A549 (cell line): Measurements from ENCODE around the gene HCST. TPM values are rescaled to one million over a fixed set of nuclear protein-coding genes. Genes with fewer than 3 reads are reported as not detected.

Source experiments
- ATAC-seq, 2 experiments: fragments of 200-7000 bp in 1 of 2; fragments of >200 bp in 1 of 2; cut with Nextera tagmentation in 1 of 2; cut with Tn5 transposase in 1 of 2; 3 replicates each; pipeline versions ENCODE4 v1.8.0 to v1.9.1; 2018 to 2020; ENCODE audit warnings: mild to moderate bottlenecking in 1 of 2, moderate library complexity in 1 of 2
- CTCF ChIA-PET: fragments of 300-600 bp; sonication (Branson Sonifier 250); formaldehyde crosslinking; extraction: SDS; loops from one replicate; lab custom pipeline; 2021; ENCODE audit warnings: antibody characterized with exemption, inconsistent platforms; lab: Yijun Ruan, JAX
- POLR2A ChIA-PET: fragments of 350-600 bp; formaldehyde crosslinking; extraction: SDS; loops from one replicate; lab custom pipeline; 2021; ENCODE audit warnings: antibody characterized with exemption, inconsistent platforms; lab: Yijun Ruan, JAX
- DNase-seq, 2 experiments: peaks; one replicate each; pipeline versions ENCODE4 v3.0.0 to v3.0.0-alpha.2; 2011 to 2016; ENCODE audit warnings: low read depth in 1 of 2, low spot score in 1 of 2
- FAIRE-seq: peaks from 2 replicates; lab custom pipeline; 2011; peaks lifted over from hg19 to GRCh38; lab: Jason Lieb, UNC
- H3K27ac ChIP-seq, 2 experiments: fragments of >200 bp; sonication (Bioruptor Twin); formaldehyde crosslinking; 3 replicates each; pipeline ENCODE4 v1.5.1; 2016 to 2017
- H3K4me1 ChIP-seq: fragments of >200 bp; sonication (Bioruptor Twin); formaldehyde crosslinking; 3 replicates; pipeline ENCODE4 v1.6.1; 2016
- H3K4me2 ChIP-seq: fragments of >200 bp; sonication (Bioruptor Twin); formaldehyde crosslinking; 3 replicates; pipeline ENCODE4 v1.6.1; 2016
- H3K4me3 ChIP-seq: fragments of >200 bp; sonication (Bioruptor Twin); formaldehyde crosslinking; 3 replicates; pipeline ENCODE4 v1.5.1; 2016
- H3K9me3 ChIP-seq: fragments of >200 bp; sonication (Bioruptor Twin); formaldehyde crosslinking; 3 replicates; pipeline ENCODE4 v1.6.1; 2016
- CEBPB ChIP-seq, 2 experiments: fragments of >200 bp in 1 of 2; sonication (Bioruptor Twin) in 1 of 2; formaldehyde crosslinking in 1 of 2; IDR thresholded peaks; 2 replicates each; pipeline ENCODE4 v1.6.1; 2012 to 2016
- CHD2 ChIP-seq: fragments of 150-350 bp; IDR thresholded peaks from 2 replicates; pipeline ENCODE4 v1.6.1; 2014; ENCODE audit warnings: low read length; ENCODE audit not compliant: partially characterized antibody
- EHMT2 ChIP-seq: fragments of 200-600 bp; sonication (generic); IDR thresholded peaks from 2 replicates; pipeline ENCODE4 v1.6.1; 2016; ENCODE audit warnings: antibody characterized with exemption, low read depth, mild to moderate bottlenecking, moderate library complexity
- FOSB ChIP-seq: fragments of 250-450 bp; sonication (Bioruptor Pico); IDR thresholded peaks from 2 replicates; pipeline ENCODE4 v1.5.0; 2020; ENCODE audit warnings: mild to moderate bottlenecking, moderate library complexity
- FOSL2 ChIP-seq, 2 experiments: fragments of 450-650 bp in 1 of 2; fragments of >200 bp in 1 of 2; sonication (Bioruptor Twin) in 1 of 2; formaldehyde crosslinking; IDR thresholded peaks; 2 replicates each; pipeline versions ENCODE4 v1.5.0 to v1.6.1; 2016 to 2020; ENCODE audit warnings: mild to moderate bottlenecking in 1 of 2, moderate library complexity in 1 of 2
- HOXB5 ChIP-seq: fragments of 250-450 bp; sonication (Bioruptor Pico); IDR thresholded peaks from 2 replicates; pipeline ENCODE4 v1.5.0; 2020; ENCODE audit warnings: mild to moderate bottlenecking, moderate library complexity
- JUN ChIP-seq, 2 experiments: fragments of >200 bp; sonication (Bioruptor Twin); formaldehyde crosslinking; IDR thresholded peaks; 2 replicates in 1 of 2; 3 replicates in 1 of 2; pipeline ENCODE4 v1.6.1; 2016 to 2017
- JUNB ChIP-seq: fragments of >200 bp; sonication (Bioruptor Twin); formaldehyde crosslinking; IDR thresholded peaks from 2 replicates; pipeline ENCODE4 v1.6.1; 2016
- KDM5A ChIP-seq: fragments of 200-600 bp; sonication (generic); IDR thresholded peaks from 2 replicates; pipeline ENCODE4 v1.6.1; 2016; ENCODE audit warnings: antibody characterized with exemption, mild to moderate bottlenecking
- MAFK ChIP-seq: fragments of 450-650 bp; IDR thresholded peaks from 2 replicates; pipeline ENCODE4 v1.6.1; 2014; ENCODE audit not compliant: partially characterized antibody
- MAZ ChIP-seq: fragments of 150-350 bp; IDR thresholded peaks from 2 replicates; pipeline ENCODE4 v1.6.1; 2014; ENCODE audit warnings: antibody characterized with exemption, low read depth, low read length, borderline replicate concordance
- PHF8 ChIP-seq: fragments of 200-600 bp; sonication (generic); IDR thresholded peaks from 2 replicates; pipeline ENCODE4 v1.6.1; 2016; ENCODE audit warnings: low read depth, mild to moderate bottlenecking, antibody characterized with exemption, moderate library complexity, borderline replicate concordance
- POLR2AphosphoS2 ChIP-seq: conservative IDR thresholded peaks from 2 replicates; pipeline ENCODE4 v1.6.1; 2012; ENCODE audit warnings: low read length, improper control_type of control experiment, inconsistent platforms
- SMC3 ChIP-seq: fragments of >200 bp; sonication (Bioruptor Twin); formaldehyde crosslinking; IDR thresholded peaks from 3 replicates; pipeline ENCODE4 v1.6.1; 2018; ENCODE audit warnings: inconsistent platforms
- ZFP36 ChIP-seq: fragments of 450-650 bp; IDR thresholded peaks from 2 replicates; pipeline ENCODE4 v1.6.1; 2014; ENCODE audit warnings: borderline replicate concordance; ENCODE audit not compliant: partially characterized antibody
- ZNF302 ChIP-seq: fragments of 250-450 bp; sonication (Bioruptor Pico); IDR thresholded peaks from 2 replicates; pipeline ENCODE4 v1.9.0; 2021; ENCODE audit warnings: inconsistent platforms, mild to moderate bottlenecking, moderate library complexity
- WGBS: methylation state at CpG from one replicate; pipeline ENCODE4 v1.1.6; 2017; ENCODE audit errors: missing lambda C conversion rate; 5-methylcytosine and 5-hydroxymethylcytosine counted together
- polyA plus RNA-seq, 4 experiments: library from polyadenylated mRNA; depleted of rRNA in 3 of 4; stranded (reverse); fragments of >200 nt; fragmentation: RNase III in 1 of 4; extraction: RNeasy Plus Mini Kit Qiagen cat#74134 plus additional on column Dnase treatment in 1 of 4; gene quantifications; 2 replicates in 3 of 4; 3 replicates in 1 of 4; pipeline ENCODE4 v1.2.3, GENCODE V29; 2011 to 2017
- TF ChIP-seq, protein P1 (sequence below): fragments of >200 bp; sonication (Bioruptor Twin); formaldehyde crosslinking; IDR thresholded peaks from 3 replicates; pipeline ENCODE4 v1.6.1; 2016
- TF ChIP-seq, protein P2 (sequence below): fragments of >200 bp; sonication (Bioruptor Twin); formaldehyde crosslinking; IDR thresholded peaks from 3 replicates; pipeline ENCODE4 v1.5.1; 2016
- TF ChIP-seq, protein P3 (sequence below): fragments of >200 bp; sonication (Bioruptor Twin); formaldehyde crosslinking; IDR thresholded peaks from 2 replicates; pipeline ENCODE4 v1.6.1; 2016

The HCST gene
- polyA plus RNA-seq, 2 of the 4 experiments (the other 2 are of a cell fraction), result 0.49 TPM; not detected in 1

DNA sequence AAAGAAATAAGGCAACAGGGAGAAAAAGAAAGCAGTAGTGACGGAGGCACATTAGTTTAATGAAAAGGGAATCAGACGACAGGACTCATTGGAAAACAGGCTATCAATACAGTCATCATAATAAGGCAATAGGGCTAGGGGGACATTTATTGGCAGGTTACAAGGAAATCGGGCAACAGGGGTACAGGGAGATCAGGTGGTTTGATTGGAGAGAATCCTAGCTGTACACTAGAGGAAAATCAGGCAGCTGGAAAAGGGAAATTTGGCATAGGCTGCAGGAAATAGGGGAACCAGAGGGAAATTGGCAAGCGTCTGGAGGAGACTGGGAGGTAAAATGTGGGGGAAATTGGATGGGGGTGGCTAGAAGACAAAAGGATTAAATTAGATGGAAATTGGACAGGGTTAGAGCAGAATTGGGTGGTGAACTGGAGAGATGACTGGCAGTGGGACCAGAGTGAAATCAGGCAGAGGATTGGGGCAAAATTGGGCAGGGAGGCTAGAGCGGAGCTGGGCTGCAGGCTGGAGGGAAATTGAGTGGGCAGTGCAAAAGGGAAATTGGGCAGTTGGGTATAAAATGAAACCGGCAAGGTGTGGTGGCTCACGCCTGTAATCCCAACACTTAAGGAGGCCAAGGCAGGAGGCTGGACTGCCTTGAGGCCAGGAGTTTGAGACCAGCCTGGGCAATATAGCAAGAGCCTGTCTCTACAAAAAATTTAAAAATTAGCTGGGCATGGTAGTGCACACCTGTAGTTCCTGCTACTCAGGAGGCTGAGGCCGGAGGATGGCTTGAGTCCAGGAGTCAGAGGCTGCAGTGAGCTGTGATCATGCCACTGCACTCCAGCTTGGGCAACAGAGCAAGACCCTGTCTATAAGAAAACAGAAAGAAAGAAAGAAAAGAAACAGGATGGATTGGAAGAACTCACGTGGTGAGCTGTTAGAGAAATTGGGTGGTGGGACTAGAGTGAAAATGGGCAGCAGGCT is 41.3 kb downstream of the HCST start:
- FAIRE-seq (peak; percentile 36), DNase-seq (no peak), ATAC-seq (no peak)
- Histone ChIP-seq H3K27ac (no peak overlapping the region), H3K4me1 (no peaks in the 10 kb centered on the region), H3K9me3 (no peaks in the 10 kb centered on the region), H3K4me3 (no peak overlapping the region), H3K4me2 (no peak overlapping the region)
- CTCF ChIA-PET, result interaction anchor here (1.2 kb wide), 1 partner anchor 62 kb away, joined by 5 read pairs; no protein-coding TSS in a partner anchor
- no peak for TF ChIP-seq CEBPB (IDR thresholded peaks at IDR 0.05)
- no peak for TF ChIP-seq FOSL2 (IDR thresholded peaks at IDR 0.05)
- TF ChIP-seq FOSL2 (CRISPR knock-in tag; IDR thresholded peaks at IDR 0.05), result no peak
- TF ChIP-seq HOXB5 (CRISPR knock-in tag), result no peak
- TF ChIP-seq MAZ, result no peak
- no peak for TF ChIP-seq FOSB (CRISPR knock-in tag)
- TF ChIP-seq JUNB, result no peak
- POLR2A ChIA-PET, result interaction anchor here (1.1 kb wide), 1 partner anchor 12 kb away, joined by 3 read pairs; no protein-coding TSS in a partner anchor
- WGBS, result 76% methylated on average over 9 of the region's 9 CpGs

DNA sequence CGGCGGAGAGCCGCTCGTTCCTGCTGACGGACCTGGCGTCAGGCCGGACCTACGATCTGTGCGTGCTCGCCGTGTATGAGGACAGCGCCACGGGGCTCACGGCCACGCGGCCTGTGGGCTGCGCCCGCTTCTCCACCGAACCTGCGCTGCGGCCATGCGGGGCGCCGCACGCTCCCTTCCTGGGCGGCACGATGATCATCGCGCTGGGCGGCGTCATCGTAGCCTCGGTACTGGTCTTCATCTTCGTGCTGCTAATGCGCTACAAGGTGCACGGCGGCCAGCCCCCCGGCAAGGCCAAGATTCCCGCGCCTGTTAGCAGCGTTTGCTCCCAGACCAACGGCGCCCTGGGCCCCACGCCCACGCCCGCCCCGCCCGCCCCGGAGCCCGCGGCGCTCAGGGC is 42.2 kb downstream of the HCST start:
- Histone ChIP-seq H3K4me1 (no peaks in the 10 kb centered on the region), H3K4me3 (no peak overlapping the region), H3K9me3 (no peaks in the 10 kb centered on the region), H3K27ac (no peak overlapping the region), H3K4me2 (no peak overlapping the region)
- WGBS, result 94% methylated on average over 44 of the region's 52 CpGs
- no peak for FAIRE-seq
- CTCF ChIA-PET, result interaction anchor here (0.6 to 1.2 kb wide), 2 partner anchors 60 to 63 kb away, joined by 3 to 5 read pairs; no protein-coding TSS in a partner anchor
- TF ChIP-seq, protein P1, sequence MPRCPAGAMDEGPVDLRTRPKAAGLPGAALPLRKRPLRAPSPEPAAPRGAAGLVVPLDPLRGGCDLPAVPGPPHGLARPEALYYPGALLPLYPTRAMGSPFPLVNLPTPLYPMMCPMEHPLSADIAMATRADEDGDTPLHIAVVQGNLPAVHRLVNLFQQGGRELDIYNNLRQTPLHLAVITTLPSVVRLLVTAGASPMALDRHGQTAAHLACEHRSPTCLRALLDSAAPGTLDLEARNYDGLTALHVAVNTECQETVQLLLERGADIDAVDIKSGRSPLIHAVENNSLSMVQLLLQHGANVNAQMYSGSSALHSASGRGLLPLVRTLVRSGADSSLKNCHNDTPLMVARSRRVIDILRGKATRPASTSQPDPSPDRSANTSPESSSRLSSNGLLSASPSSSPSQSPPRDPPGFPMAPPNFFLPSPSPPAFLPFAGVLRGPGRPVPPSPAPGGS, result no peak
- TF ChIP-seq POLR2AphosphoS2 (no peak), FOSL2 (IDR thresholded peaks at IDR 0.05) (no peak), FOSL2 (CRISPR knock-in tag; IDR thresholded peaks at IDR 0.05) (no peak), CHD2 (no peak), ZNF302 (no peak), PHF8 (no peak), SMC3 (no peak), ZFP36 (no peak), JUN (IDR thresholded peaks at IDR 0.05) (no peak), MAFK (no peak), KDM5A (no peak), FOSB (CRISPR knock-in tag) (no peak), EHMT2 (no peak)
- TF ChIP-seq, protein P2, sequence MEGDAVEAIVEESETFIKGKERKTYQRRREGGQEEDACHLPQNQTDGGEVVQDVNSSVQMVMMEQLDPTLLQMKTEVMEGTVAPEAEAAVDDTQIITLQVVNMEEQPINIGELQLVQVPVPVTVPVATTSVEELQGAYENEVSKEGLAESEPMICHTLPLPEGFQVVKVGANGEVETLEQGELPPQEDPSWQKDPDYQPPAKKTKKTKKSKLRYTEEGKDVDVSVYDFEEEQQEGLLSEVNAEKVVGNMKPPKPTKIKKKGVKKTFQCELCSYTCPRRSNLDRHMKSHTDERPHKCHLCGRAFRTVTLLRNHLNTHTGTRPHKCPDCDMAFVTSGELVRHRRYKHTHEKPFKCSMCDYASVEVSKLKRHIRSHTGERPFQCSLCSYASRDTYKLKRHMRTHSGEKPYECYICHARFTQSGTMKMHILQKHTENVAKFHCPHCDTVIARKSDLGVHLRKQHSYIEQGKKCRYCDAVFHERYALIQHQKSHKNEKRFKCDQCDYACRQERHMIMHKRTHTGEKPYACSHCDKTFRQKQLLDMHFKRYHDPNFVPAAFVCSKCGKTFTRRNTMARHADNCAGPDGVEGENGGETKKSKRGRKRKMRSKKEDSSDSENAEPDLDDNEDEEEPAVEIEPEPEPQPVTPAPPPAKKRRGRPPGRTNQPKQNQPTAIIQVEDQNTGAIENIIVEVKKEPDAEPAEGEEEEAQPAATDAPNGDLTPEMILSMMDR, result no peak
- TF ChIP-seq, protein P3, sequence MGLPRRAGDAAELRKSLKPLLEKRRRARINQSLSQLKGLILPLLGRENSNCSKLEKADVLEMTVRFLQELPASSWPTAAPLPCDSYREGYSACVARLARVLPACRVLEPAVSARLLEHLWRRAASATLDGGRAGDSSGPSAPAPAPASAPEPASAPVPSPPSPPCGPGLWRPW, result no peak
- POLR2A ChIA-PET, result interaction anchor here (1.1 kb wide), 1 partner anchor 13 kb away, joined by 3 read pairs; no protein-coding TSS in a partner anchor
- DNase-seq, result no peak
- no peak for ATAC-seq
